NCI-H1930 (cell line): Measurements from ENCODE around the gene SETD5.

Experiments
- DNase-seq, 2 experiments: peaks; one replicate each; lab custom pipeline; 2025; lab: John Stamatoyannopoulos, UW

SETD5 gene, protein sequence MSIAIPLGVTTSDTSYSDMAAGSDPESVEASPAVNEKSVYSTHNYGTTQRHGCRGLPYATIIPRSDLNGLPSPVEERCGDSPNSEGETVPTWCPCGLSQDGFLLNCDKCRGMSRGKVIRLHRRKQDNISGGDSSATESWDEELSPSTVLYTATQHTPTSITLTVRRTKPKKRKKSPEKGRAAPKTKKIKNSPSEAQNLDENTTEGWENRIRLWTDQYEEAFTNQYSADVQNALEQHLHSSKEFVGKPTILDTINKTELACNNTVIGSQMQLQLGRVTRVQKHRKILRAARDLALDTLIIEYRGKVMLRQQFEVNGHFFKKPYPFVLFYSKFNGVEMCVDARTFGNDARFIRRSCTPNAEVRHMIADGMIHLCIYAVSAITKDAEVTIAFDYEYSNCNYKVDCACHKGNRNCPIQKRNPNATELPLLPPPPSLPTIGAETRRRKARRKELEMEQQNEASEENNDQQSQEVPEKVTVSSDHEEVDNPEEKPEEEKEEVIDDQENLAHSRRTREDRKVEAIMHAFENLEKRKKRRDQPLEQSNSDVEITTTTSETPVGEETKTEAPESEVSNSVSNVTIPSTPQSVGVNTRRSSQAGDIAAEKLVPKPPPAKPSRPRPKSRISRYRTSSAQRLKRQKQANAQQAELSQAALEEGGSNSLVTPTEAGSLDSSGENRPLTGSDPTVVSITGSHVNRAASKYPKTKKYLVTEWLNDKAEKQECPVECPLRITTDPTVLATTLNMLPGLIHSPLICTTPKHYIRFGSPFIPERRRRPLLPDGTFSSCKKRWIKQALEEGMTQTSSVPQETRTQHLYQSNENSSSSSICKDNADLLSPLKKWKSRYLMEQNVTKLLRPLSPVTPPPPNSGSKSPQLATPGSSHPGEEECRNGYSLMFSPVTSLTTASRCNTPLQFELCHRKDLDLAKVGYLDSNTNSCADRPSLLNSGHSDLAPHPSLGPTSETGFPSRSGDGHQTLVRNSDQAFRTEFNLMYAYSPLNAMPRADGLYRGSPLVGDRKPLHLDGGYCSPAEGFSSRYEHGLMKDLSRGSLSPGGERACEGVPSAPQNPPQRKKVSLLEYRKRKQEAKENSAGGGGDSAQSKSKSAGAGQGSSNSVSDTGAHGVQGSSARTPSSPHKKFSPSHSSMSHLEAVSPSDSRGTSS (N-terminal part only)

DNA sequence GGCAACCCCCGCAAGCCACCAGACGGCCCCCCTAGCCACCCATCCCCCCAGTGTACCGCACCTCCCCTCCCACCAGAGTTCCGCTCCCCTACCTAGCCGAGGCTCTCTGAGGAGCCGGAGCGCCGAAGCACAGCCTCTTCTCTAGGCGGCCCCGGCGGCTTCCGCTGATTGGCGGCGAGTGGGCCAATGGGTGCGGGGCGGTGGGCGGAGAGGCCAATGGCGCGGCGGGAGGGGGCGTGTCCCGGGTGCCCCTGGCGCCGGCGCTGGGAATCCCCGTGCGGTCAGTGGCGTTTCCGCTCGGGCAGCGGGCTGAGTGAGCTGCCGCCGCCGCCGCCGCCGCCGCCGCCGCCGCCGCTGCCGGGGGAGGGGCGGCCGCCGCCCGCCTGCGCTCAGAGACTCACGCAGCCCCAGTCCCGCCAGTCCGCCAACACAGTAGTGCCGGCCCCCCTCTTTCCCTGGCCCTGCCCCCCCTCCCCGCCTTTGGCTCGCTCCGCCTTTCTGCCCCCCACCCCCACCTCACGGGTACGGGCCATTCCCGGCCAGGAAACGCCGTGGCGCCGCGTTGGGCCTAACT, at the start of gene SETD5:
SETD5 (plus strand) TSS at position 284 of the 574 bp plus-strand sequence. CDS start 31,324 bp downstream, outside the sequence.
- DNase-seq: peak; percentile 84 to 91

DNA sequence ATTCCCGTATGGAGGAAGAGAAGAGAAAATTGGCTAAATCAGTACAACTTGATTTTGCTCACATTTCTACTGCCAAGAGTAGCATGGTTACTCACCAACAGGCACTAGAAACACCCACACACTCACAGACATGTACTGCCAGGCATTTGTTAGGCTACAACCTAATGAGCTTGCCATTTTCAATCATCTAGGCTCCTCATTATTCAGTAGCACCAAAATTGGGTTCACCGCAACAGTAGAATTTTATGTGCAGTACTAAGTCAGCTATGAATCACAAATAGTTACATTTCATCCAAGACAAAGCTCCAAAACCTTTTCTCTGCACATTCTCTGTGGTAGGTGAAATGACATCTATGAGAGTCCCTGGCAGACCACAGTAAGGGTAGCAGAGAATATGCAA, 49.5 kb upstream of the SETD5 start:
- DNase-seq: no peak

DNA sequence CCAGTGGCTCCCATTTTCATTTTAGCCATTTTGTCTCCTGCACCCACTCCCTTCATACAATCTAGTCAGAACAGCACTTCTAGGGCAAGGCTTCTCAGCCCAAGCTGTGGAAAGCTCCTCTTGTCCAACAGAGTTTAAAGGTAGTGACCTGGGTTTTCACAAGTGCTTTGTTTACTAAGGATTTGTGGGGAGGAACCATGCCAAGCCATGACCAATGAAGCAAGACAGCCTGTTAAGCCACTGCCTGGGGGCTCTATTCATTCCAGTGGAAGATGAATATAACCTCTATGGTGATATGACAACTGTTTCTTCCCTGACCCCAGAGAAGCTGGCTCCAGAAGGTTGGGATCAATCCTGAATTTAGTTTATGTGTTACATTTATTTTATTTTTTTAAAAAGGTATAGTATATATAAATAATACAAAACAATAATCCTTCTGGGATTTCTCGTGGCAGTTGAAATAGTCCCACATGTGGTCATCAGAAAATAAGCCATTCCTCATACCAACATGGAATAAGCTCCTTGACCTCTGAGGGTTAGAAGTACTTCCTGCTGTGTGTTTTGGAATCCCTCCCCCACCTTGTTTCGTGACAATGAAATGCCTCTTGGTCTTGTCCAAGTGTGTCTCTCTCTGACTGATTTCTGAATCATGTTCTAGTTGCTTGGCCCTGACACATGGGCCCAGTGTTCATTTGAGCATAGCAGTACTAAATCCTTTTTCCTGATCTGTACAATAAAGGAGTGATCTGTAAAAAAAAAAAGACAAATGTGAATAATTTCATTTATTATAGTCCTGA, 47.9 kb upstream of the SETD5 start:
- no peak for DNase-seq

DNA sequence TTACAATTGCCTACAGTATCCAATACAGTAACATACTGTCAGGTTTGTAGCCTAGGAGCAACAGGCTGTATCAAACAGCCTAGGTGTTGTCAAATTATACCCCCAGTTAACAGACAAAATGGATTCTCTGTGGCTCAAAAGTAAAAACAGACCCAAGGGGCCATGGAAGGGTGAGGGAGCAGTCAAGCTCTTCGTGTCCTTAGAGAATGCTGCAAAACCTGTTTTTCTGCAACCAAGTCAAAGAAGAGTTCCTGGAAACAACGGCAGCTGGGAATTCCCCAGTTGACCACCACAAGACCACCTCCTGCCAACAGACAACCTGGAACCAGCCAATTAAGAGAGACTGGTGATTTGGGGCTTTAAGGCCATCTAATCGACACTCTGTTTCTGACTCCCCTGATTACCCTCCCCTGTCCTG, 45.7 kb upstream of the SETD5 start:
- no peak for DNase-seq

DNA sequence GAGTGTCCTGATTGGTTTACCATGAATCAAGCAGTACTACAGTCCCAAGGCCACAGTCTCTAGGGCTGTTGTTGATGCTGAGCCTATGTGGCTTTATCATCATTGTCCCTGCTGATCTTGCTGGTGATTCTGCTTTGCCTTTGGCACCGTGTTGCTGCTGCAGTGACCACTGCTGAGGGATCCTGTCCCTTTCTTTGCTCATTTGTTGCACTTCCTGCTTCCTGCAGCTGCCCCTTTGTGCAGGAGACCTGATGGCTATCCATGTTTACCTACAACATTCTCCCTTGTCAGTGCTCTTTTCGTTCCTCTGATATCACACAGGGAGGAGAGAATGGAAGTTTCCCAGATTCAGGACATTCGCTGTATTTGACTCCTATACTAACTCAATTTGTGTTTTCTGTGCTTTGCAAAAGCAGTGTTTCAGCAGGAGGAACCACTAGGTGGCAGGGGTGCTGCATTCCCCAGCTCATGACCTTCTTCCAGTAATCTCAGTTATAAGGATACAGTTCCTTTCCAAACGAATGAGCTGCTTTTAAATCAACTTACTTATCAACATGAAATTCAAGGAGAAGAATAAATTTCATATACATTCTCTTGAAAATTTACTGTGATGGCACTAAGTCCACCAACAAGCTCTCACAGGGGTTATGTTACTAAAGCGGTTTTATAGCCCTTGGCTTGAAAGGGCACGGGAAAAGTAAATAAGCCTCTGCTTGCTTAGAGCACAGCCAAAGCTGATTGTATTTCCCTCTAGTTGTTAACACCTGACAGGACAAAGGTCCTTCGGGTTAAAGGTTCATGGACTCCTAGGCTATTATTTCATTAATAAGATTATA, 44.3 kb upstream of the SETD5 start:
- DNase-seq: peak; percentile 3 to 24

DNA sequence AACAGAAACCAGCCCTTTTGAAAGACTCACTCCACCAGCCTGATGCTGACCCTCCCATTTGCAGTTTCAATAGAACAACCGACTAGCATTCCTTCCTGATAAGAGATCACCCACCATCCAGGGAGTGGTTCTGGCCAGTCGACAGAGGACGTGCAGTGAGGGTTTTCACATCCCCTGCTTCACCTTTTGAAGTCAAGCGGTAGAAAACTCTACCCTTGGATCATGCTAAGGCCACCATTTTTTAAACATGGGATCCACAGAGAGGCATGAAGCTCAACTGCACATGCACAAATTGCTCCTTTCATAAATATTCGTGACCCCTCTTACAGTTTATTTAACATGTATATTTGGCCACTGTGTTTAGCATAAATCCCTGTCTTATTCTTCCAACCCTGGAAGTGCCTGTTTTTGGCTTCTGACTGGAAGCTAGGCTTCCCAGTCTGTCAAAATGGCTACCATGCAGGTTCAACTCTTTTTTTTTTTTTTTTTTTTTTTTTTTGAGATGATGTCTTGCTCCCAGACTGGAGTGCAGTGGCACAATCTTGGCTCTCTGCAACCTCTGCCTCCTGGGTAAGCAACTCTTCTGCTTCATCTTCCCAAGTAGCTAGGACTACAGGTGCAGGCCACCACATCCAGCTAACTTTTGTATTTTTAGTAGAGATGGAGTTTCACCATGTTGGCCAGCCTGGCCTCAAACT, 35.6 kb upstream of the SETD5 start:
- no peak for DNase-seq

DNA sequence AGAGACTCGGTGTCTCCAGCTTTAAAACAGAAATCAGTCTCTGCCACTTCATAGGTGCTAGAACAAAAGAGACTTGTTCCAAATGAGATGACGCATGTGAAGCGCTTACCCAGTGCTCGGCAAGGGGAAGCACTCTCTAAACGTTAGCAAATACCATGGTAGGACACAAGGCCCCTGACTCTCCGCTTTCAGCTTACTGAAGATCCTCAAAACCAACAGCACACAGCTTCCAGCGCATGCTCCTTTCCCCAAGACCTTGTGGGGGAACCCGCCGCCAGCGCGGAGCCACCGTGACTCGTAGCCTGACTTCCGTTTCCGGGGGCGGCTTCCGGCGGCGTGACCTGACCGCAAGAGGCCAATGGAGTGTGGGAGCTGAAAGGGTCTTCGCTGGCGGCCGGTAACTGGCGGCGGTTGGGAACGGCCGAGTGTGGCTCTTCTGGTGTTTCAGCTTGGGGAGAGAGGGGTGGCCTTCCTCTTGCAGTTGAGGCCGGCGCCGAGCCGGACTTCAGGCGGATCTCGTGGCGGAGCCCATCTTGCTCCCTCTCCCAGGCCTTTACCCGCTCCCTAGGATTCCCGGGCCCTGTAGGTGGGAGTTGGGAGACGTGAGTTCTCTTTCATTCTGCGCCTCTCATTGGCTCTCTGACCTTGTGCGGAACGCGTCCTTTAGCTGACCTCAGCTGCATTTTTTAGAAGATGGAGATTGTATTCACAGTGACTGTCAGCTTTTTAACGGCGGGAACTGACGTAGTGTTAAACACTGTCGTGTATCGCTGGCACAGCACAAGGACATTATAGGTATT, 34.5 kb upstream of the SETD5 start, which contains the start of gene THUMPD3:
THUMPD3 (plus strand) TSS at position 324 of the 800 bp plus-strand sequence. CDS start 2,015 bp downstream, outside the sequence.
- DNase-seq: peak; percentile 56 to 63

DNA sequence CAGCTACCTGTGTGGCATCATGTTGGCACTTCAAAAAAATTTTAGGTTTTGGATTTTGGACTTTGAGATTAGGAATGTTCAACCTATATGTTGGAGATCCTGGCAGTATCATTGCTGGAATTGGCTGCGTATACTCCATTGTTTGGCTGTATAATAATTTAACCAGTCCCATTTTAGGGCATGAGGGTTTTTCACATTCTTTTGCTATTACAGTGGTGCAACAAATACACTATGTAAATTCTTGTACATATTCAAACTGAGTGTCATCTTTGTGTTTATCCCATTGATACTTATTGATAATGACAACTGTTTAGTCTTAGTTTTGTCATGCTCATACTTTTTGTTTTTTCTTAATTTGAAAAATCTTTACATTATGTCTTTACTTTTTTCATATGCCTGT, 27.9 kb upstream of the SETD5 start:
- no peak for DNase-seq

DNA sequence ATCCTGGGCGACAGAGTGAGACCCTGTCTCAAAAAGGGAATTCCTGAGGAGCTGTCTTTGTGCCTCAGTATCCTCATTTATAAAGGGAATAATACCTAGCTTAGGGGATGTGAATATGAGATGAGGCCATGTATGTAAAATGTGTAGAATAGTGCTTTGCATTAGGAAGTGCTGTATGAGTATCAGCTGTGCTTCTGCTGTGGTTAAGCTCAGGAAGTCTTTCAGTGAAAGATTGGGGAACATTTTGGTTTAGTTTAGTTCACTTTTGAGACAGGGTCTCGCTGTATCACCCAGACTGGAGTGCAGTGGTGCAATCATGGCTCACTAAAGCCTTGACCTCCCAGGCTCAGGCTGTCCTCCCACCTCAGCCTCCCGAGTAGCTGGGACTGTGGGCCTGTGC, 23.9 kb upstream of the SETD5 start:
- DNase-seq: no peak

DNA sequence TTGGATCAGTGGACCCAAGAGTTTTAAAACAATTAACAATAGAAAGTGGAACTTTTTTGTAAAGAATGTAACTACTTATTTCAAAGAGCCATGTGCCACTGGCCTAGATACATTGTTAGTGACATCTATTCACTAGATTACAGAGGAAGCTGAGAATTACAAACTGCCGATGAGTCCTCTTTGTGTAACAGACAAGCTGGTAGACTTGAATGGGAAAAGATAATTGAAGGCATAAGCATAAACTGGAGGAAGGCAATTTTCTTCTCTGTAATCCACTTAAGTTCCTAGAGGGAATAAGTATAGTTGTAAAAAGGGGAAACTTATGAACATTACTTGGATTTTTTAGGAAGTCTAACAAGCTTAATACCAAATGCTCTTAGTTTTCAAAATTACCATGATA, 19.4 kb upstream of the SETD5 start:
- no peak for DNase-seq

DNA sequence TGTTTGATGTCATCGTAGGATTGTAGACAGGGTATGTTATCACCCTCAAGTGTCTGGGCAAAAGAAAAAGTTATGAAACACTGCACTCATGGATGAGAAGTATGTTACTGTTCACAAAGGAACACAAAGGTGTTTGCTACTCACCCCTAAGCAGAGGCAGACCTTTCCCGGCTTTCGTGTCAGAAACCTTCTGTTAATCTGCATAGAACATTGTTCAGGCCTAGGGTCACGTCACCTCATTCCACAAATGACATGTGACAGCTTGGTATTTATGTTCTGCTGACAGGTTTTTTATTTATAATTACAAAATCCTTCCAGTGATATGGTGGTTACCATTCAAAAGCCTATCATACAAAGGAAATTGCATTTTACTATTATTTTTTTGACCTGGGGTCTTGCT, 18.1 kb upstream of the SETD5 start:
- DNase-seq: no peak

DNA sequence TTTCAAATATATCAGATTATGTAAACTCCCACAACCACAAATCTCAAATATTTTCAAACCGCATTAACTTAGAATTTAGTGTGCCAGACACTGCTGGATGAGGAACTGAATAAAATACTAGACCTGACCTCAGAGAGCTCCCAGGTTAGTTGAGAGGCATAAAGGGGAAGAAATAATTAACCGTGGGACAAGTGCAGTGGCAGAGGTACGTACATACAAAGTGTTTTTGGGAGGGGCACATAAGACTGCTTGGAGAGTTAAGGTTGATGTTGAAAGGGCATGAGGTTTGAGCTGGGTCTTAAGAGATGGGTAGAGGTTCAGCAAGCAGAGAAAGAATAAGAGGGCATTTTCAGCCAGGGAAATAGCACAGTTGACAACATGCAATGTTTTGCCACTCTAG, 17.4 kb upstream of the SETD5 start:
- no peak for DNase-seq

DNA sequence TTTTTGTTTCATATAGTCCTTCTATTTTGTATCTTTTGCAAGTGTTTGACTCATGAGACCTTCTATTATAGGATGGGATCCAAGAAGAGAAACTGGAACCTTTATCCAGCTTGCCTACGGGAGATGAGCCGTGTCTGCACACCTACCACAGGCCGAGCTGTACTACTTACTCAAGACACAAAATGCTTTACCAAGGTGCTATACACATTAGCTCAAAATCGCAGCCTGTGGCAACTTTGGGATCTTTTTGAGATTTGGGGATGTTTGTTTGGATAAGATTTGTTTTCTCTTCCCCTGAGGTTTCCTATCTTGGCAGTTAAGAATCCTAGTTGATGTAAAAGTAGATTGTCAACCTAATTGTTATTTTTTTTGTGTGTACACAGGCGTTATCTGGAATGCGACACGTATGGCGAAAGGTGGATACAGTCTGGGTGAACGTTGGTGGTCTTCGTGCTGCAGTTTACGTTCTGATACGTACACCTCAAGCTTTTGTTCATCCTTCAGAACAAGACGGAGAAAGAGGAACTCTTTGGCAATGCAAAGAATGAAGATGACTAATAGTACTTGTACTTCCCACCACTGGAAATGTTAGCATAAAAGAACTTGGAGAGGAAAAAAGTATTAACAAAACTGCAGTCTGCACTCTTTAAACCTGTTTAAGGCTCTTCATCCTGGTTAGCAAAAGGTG, 13.1 kb upstream of the SETD5 start:
- no peak for DNase-seq

DNA sequence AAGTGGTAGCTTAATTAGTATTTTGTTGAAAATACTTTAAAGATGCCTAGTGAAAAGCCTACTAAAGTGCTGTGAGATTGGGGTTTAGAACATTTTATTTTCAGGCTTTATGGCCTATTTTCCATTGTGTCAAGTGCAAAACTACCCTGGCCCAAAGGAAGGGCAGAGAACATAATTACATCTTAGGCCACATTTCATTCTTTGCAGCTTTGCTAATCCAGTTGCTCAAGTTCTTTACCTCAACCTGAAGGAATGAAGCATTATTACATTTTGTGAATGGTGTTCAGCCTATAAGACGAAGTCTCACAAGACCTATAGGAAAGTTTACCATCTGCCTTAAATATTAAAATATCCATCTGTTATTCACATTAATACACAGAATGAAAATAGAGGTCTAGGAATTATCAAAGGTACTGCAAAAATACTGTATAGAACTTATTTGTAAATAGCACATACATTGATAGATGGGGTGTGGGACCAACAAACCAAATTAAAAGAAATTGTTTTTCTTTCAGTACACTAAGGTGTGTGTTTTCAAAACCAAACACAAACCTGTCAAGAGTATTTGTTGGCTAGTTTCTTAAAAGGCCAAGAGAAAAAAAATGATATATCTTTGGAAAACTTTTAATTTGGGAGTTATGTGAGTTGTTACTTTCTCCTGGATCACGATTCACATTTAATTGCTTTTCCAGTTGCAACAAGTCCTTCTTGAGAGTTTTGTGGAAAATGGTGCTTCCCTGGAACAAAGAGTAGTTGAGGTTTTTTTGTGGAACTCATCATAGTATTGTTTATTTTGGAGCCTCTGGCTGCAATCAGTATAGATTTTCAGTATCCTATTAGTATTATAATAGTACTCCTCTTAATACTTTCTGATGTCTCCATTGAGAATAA, 12.0 kb upstream of the SETD5 start:
- DNase-seq: no peak

DNA sequence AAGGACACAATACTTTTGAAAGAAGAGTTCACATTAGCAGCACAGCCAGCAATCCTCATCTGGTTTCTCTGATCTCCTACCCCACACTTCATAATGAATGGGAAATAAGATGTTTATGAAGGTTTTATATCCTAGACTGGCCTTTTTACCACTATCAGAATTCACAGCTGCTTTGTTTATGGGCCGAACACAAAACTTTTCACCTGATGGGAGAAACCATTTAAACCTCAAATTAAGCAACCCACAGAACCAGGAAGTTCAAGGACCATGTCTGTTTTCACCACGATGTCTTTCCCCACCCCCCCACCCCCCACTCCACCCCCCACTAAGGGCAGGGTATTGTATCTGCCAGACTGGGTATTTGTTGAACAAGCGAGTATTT, 11.3 kb upstream of the SETD5 start:
- no peak for DNase-seq

DNA sequence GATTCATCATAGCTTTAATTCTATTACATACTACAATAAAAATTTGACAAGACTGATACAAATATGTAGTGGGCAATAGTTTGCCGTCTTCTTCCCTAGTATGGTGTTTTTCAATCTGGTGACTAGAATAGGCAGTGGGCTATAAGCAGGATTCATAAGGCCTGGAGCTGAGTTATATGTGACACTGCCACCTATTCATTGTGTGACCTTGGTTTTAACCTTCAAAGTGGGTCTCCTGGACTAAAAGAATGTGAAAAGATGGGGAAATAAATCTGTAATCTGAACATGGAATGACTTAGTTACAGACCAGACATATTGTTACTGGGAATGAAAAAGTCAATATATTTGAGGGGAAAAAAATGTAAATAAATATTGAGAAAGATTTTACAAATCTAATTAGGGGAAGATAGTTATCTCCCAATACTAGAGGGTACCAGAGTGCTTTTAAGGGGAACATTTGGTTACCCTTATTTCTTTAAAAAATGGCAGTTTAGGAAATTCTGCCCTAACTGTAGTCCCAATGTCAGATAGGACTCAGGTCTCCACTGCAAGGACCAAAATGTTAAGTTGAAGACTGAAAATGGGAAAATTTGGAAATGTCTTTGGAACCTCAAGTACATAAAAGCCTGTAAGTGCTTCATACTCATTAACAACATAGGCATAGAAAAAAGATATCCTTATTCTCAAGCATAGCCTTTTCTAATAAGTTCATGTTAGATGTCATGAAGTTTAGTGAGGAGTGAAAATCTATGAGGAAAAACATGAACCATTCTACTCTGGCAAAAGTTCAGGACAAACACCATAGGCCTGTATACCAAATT, 10.7 kb upstream of the SETD5 start:
- no peak for DNase-seq
